Esophagus (tissue), 2 donors: Measurements from ENCODE around the gene UBB. TPM values are rescaled to one million over a fixed set of nuclear protein-coding genes. Genes with fewer than 3 reads are reported as not detected.

Experiments
- H3K27ac ChIP-seq, 2 donors: one replicate each; pipeline ENCODE4 v1.5.1; 2013; ENCODE audit warnings: low read depth in 2 of 2, mild to moderate bottlenecking in 2 of 2, inconsistent platforms in 1 of 2, low read length in 1 of 2, moderate library complexity in 1 of 2
- H3K27me3 ChIP-seq, 2 donors: one replicate each; pipeline ENCODE4 v1.6.1; 2013; ENCODE audit warnings: low read length in 2 of 2, control low read depth in 1 of 2, mild to moderate bottlenecking in 1 of 2; ENCODE audit not compliant: insufficient read depth in 2 of 2, control insufficient read depth in 1 of 2
- H3K36me3 ChIP-seq, 2 donors: one replicate each; pipeline ENCODE4 v1.6.1; 2013; ENCODE audit warnings: low read length in 1 of 2; ENCODE audit not compliant: control insufficient read depth in 2 of 2, insufficient read depth in 2 of 2
- H3K4me1 ChIP-seq, 2 donors: one replicate each; pipeline ENCODE4 v1.6.1; 2013; ENCODE audit warnings: low read length in 1 of 2; ENCODE audit not compliant: control insufficient read depth in 2 of 2, insufficient read depth in 2 of 2
- H3K4me3 ChIP-seq, 2 donors: one replicate each; pipeline ENCODE4 v1.5.1; 2013; ENCODE audit warnings: low read length in 2 of 2, mild to moderate bottlenecking in 2 of 2, low read depth in 1 of 2, moderate library complexity in 1 of 2
- H3K9me3 ChIP-seq, 2 donors: one replicate each; pipeline ENCODE4 v1.6.1; 2013; ENCODE audit warnings: mild to moderate bottlenecking in 2 of 2, low read depth in 1 of 2, low read length in 1 of 2, moderate library complexity in 1 of 2; ENCODE audit not compliant: control insufficient read depth in 2 of 2, insufficient read depth in 1 of 2
- WGBS, 2 donors: extraction: QIAGEN DNeasy Blood & Tissue Kit; methylation state at CpG; one replicate each; pipeline ENCODE4 v1.1.7; 2013; 5-methylcytosine and 5-hydroxymethylcytosine counted together
- polyA plus RNA-seq, 2 donors: library from polyadenylated mRNA; stranded (reverse); fragments of 200-250 nt; gene quantifications; one replicate each; pipeline ENCODE4 v1.2.3, GENCODE V29; 2013
- donor health status: healthy with polysubstance abuse.
- donor health status: Bipolar disorder and iron deficiency.

UBB gene
- polyA plus RNA-seq, 2 donors, result 260 to 626 TPM

GRCh38 chr17:16425202-16425601, 44.3 kb downstream of the UBB start:
- Histone ChIP-seq H3K36me3 (peaks cover 0 to 5% of the 10 kb centered on the region in 2 donors), H3K9me3 (no peaks in the 10 kb centered on the region), H3K27ac (no peak overlapping the region), H3K4me3 (no peak overlapping the region), H3K27me3 (no peaks in the 10 kb centered on the region), H3K4me1 (no peaks in the 10 kb centered on the region)
- WGBS, 2 donors, result 62% methylated on average over 6 of the region's 6 CpGs

DNA sequence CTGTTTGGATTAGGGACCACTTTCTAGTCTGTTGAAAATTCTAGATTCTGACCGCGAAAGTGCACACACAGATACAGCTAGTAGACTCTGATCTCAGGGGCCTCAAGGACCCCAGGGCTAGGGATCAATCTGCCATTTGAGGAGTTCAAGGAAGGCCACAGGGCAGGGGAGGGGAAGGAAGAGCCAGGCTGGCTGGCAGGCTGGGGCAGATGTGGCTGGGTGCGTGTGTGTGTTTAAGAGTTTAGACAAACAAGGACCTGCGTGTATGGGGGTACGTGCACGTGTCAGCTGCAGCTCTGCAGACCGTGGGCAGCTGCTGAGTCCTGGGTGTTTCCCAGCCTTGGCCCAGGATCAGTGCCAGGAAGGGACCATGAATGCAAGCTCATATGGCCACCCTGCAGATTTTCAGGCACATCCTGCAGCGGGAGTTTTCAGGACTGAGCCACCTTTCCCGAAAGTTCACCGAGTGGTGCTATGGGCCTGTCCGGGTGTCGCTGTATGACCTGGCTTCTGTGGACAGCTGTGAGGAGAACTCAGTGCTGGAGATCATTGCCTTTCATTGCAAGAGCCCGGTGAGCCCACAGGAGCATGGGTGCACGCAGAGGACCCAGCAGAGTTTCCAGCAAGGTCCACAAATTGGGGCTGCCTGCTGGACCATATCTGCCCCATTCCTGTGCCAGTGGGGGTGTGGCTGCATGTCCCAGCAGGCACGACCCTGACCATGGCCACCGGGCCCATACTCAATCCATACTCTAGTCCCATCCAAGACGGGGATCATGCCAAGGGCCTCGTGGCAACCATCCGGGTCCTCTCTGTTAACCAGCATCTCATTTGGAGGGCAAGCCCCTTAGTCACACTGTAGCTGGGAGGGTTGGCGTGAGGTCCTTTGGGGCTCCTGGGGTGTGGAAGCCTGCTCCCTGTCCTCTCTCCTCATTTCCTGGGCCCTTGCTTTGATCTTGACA, 45.1 kb downstream of the UBB start:
- no peaks in the 10 kb centered on the region for H3K9me3 ChIP-seq
- no peak overlapping the region for H3K4me3 ChIP-seq
- peaks cover 0 to 5% of the 10 kb centered on the region in 2 donors for H3K36me3 ChIP-seq
- H3K4me1 ChIP-seq, result no peaks in the 10 kb centered on the region
- H3K27ac ChIP-seq, result no peak overlapping the region
- WGBS, 2 donors, result 72 to 77% methylated on average over 20 of the region's 20 CpGs
- H3K27me3 ChIP-seq, result no peaks in the 10 kb centered on the region

- Histone ChIP-seq H3K4me1 (no peaks in the 10 kb centered on the region), H3K4me3 (no peak overlapping the region), H3K27ac (no peak overlapping the region), H3K27me3 (no peaks in the 10 kb centered on the region), H3K36me3 (peaks cover 0 to 5% of the 10 kb centered on the region in 2 donors), H3K9me3 (no peaks in the 10 kb centered on the region)
- 83 to 95% methylated on average over 3 of the region's 3 CpGs for WGBS, 2 donors
Observed at GRCh38 chr17:16427020-16427419, 46.1 kb downstream of the UBB start.

- Histone ChIP-seq H3K36me3 (peaks cover 0 to 2% of the 10 kb centered on the region in 2 donors), H3K9me3 (no peaks in the 10 kb centered on the region), H3K27ac (no peak overlapping the region), H3K27me3 (no peaks in the 10 kb centered on the region), H3K4me3 (no peak overlapping the region), H3K4me1 (no peaks in the 10 kb centered on the region)
- WGBS, 2 donors, result 63 to 73% methylated on average over 15 of the region's 15 CpGs
Observed at GRCh38 chr17:16428098-16428882, 47.4 kb downstream of the UBB start.

- Histone ChIP-seq H3K27me3 (no peaks in the 10 kb centered on the region), H3K4me1 (no peaks in the 10 kb centered on the region), H3K9me3 (no peaks in the 10 kb centered on the region), H3K27ac (no peak overlapping the region), H3K4me3 (no peak overlapping the region), H3K36me3 (peaks cover 0 to 2% of the 10 kb centered on the region in 2 donors)
- WGBS, 2 donors, result 83 to 89% methylated on average over 9 of the region's 9 CpGs
Observed at GRCh38 chr17:16429083-16429482, 48.2 kb downstream of the UBB start.

GRCh38 chr17:16430650-16431049, 49.8 kb downstream of the UBB start:
- H3K4me3 ChIP-seq, result no peak overlapping the region
- no peaks in the 10 kb centered on the region for H3K4me1 ChIP-seq
- no peaks in the 10 kb centered on the region for H3K27me3 ChIP-seq
- no peak overlapping the region for H3K27ac ChIP-seq
- H3K36me3 ChIP-seq, result peaks cover 0 to 2% of the 10 kb centered on the region in 2 donors
- WGBS, 2 donors, result 71 to 77% methylated on average over 6 of the region's 6 CpGs
- H3K9me3 ChIP-seq, result no peaks in the 10 kb centered on the region

- WGBS, 2 donors, result 95% methylated on average over 13 to 15 of the region's 15 CpGs
- Histone ChIP-seq H3K4me1 (no peaks in the 10 kb centered on the region), H3K4me3 (no peak overlapping the region), H3K36me3 (no peaks in the 10 kb centered on the region), H3K27me3 (no peaks in the 10 kb centered on the region), H3K9me3 (no peaks in the 10 kb centered on the region), H3K27ac (no peak overlapping the region)
Observed at GRCh38 chr17:16432017-16432416, 51.1 kb downstream of the UBB start.

Other genes with a start within 250 kb of the UBB start
- 10 to 100 TPM; 31.5 to 41.3 TPM for gene NCOR1, start 165.6 kb upstream of the UBB start, polyA plus RNA-seq
- gene PIGL, start 163.9 kb upstream of the UBB start, polyA plus RNA-seq, result 10 to 100 TPM; 13.3 to 21.5 TPM
- gene CENPV, start 27.6 kb upstream of the UBB start, polyA plus RNA-seq, result 1 to 10 TPM; 1.3 to 2.8 TPM
- 1 to 10 TPM; 2.7 to 2.8 TPM for gene TRPV2, start 34.5 kb downstream of the UBB start, polyA plus RNA-seq
- under 1 TPM; 0.53 to 0.65 TPM for gene LRRC75A, start 111.1 kb downstream of the UBB start, polyA plus RNA-seq
- 1 to 10 TPM; 2.5 to 3.3 TPM for gene ZNF287, start 188.1 kb downstream of the UBB start, polyA plus RNA-seq